ENCODE measurements around the gene GLT8D2. TPM values are rescaled to one million over a fixed set of nuclear protein-coding genes. Genes with fewer than 3 reads are reported as not detected.

GLT8D2 gene
- total and polyA plus RNA-seq, 2 of the 13 experiments (the other 11 are each of a cell fraction or from before 2014, with no cell fraction given), result not detected

- TF ChIP-seq CREB1 (IDR thresholded peaks at IDR 0.05) (peak; percentile 40; the same call in 1 of the 2 replicates), CREB1 (CRISPR knock-in tag; IDR thresholded peaks at IDR 0.05) (no peak), EZH2 (conservative IDR thresholded peaks at IDR 0.05; ENCODE audit: low read depth, low read length) (no peak)
- TF ChIP-seq, protein P1, sequence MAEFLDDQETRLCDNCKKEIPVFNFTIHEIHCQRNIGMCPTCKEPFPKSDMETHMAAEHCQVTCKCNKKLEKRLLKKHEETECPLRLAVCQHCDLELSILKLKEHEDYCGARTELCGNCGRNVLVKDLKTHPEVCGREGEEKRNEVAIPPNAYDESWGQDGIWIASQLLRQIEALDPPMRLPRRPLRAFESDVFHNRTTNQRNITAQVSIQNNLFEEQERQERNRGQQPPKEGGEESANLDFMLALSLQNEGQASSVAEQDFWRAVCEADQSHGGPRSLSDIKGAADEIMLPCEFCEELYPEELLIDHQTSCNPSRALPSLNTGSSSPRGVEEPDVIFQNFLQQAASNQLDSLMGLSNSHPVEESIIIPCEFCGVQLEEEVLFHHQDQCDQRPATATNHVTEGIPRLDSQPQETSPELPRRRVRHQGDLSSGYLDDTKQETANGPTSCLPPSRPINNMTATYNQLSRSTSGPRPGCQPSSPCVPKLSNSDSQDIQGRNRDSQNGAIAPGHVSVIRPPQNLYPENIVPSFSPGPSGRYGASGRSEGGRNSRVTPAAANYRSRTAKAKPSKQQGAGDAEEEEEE (CRISPR knock-in tag; IDR thresholded peaks at IDR 0.05; ENCODE audit: borderline replicate concordance), result no peak
Measured at GRCh38 chr12:103960616-103961227, 89.3 kb downstream of the GLT8D2 start (continued).

DNA sequence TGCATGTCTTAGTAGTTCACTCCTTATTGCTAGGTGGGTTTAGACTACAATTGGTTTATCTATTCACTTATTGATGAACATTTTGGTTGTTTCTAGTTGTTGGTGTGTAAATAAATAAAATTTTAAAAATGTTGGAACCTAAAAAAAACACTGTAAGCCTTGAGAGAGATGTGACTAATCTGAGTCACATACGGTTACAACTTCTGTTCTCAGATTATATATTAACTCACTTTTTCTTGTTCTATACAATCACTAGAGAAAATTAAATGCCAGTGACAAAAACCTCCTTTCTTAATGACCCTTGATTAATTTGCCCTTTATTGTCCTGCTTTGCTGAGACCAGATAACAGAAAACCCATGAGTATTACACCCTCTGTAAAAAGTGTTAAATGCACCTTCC, 91.4 kb downstream of the GLT8D2 start:
- H2AFZ ChIP-seq (ENCODE audit: low read length), result no peak overlapping the region

More for the DNA sequence above, 91.4 kb downstream of the GLT8D2 start:
- Histone ChIP-seq H3K9me3 (ENCODE audit: low read length) (no peaks in the 10 kb centered on the region), H3K4me1 (ENCODE audit: insufficient read depth, low read length) (peaks cover 57% of the 10 kb centered on the region), H3K9ac (ENCODE audit: insufficient read depth, low read depth, low read length) (no peak overlapping the region), H3K79me2 (ENCODE audit: insufficient read depth, low read length) (peaks cover 26% of the 10 kb centered on the region), H3K4me3 (replicated peaks in 1 of 3; ENCODE audit: insufficient read depth in 1 of 3, low read depth in 2 of 3, low read length in 3 of 3) (no peak overlapping the region), H3K27me3 (ENCODE audit: control insufficient read depth in 1 of 2, insufficient read depth in 2 of 2, low read length in 2 of 2) (no peaks in the 10 kb centered on the region; a peak in 1 of 5 replicates), H3K27ac (ENCODE audit: extremely low read length, insufficient read depth, low read length) (no peak overlapping the region), H3K4me2 (ENCODE audit: low read depth, low read length) (peak overlapping the region; percentile 14; the same call in 1 of the 2 replicates), H3K36me3 (replicated peaks in 1 of 2; ENCODE audit: control insufficient read depth in 1 of 2, insufficient read depth in 2 of 2, low read length in 2 of 2) (peaks cover 3 to 7% of the 10 kb centered on the region in 2 experiments), H4K20me1 (ENCODE audit: insufficient read depth, low read length) (no peaks in the 10 kb centered on the region)
- ATAC-seq (no peak), FAIRE-seq (no peak), DNase-seq (ENCODE audit: low spot score) (no peak)
- WGBS (ENCODE audit: low lambda C conversion rate), result 8% methylated on average over 1 of the region's 1 CpG
- CTCF ChIA-PET (ENCODE audit: low intra/inter-chr PET ratio, low total read pairs), result no interaction called here
- POLR2A ChIA-PET, result interaction anchor here (6.2 kb wide), 1 partner anchor 7 kb away, joined by 118 read pairs; the partner anchor contains the start of gene TDG
- no TSS peak for BruUV-seq (replicated peaks)
- intact Hi-C loops (cut with micrococcal nuclease; ENCODE audit: unreplicated experiment) (no loop called here), in situ Hi-C loops (cut with HindIII; ENCODE audit: extremely low pct_ligation_motif_present, low pct_unique_long_range_greater_than_20kb) (no loop called here)
- TF ChIP-seq DMAP1 (CRISPR knock-in tag; IDR thresholded peaks at IDR 0.05) (no peak), ZC3H4 (CRISPR knock-in tag; IDR thresholded peaks at IDR 0.05; ENCODE audit: borderline replicate concordance) (no peak), ZNF879 (CRISPR knock-in tag; IDR thresholded peaks at IDR 0.05) (no peak), ZNF724P (CRISPR knock-in tag; IDR thresholded peaks at IDR 0.05; ENCODE audit: borderline replicate concordance) (no peak), ZNF124 (CRISPR knock-in tag; IDR thresholded peaks at IDR 0.05) (no peak), KLF13 (CRISPR knock-in tag; IDR thresholded peaks at IDR 0.05) (no peak), MLX (CRISPR knock-in tag; IDR thresholded peaks at IDR 0.05) (no peak), MLLT10 (CRISPR knock-in tag; IDR thresholded peaks at IDR 0.05) (no peak)
